HG03520 (cell line): ENCODE measurements around the gene KRT40.
"Not testable (repeated sequence)": the region's sequence is repeated elsewhere in the genome, so short reads cannot be mapped to it uniquely, and the experiment has no call there.

ENCODE experiments used
- ATAC-seq: cut with Tn5 transposase; IDR thresholded peaks from one replicate; pipeline ENCODE4 v1.9.1; 2021; ENCODE audit warnings: mild to moderate bottlenecking, moderate library complexity; ENCODE audit not compliant: unreplicated experiment

Gene KRT40

GRCh38 chr17:40984226-40984625, at the start of gene KRT40:
Gene KRT40, minus strand, starts transcription at chr17:40984326. Its CDS starts 53 bp downstream, at chr17:40984273.
- no peak for ATAC-seq

- ATAC-seq: no peak
These were observed 45.6 kb upstream of the KRT40 start, which contains the start of gene KRTAP1-4 for GRCh38 chr17:41029633-41030245. Gene KRTAP1-4, minus strand, starts transcription at chr17:41030195. Its CDS starts 117 bp downstream, at chr17:41030078.

DNA sequence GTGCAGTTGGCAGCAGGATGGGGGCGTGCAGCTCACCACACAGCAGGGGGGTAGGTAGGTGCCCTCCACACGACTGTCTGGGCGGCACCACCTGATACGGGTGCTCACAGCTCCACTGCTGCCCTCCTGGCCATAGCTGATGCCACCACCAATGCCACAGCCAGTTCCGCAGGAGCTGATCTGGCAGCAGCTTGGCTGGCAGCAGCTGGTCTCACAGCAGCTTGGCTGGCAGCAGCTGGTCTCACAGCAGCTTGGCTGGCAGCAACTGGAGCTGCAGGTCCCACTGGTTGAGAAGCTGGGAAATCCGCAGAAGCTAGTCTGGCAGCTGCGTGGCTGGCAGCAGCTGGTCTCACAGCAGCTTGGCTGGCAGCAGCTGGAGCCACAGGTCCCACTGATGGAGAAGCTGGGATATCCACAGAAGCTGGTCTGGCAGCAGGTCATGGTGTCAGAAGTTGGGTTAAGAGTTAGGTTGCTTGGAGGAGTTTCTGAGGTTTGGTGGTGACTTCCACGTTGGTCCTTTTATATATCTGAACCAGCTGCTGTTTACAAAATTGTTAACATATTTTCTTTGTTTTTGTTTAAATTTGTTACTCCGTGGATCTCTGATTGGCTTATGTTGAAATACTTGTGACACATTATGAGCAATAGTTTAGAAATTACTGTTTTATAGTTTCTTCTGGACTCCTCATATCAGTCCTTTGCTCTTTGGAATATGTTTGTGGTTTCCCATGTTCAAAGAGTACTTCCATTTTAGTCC, 42.8 kb upstream of the KRT40 start, which contains the start of gene KRTAP1-5:
TSS of gene KRTAP1-5 (minus strand) at position 494 of the 757 bp plus-strand sequence. CDS start at position 441, 53 bp downstream.
- ATAC-seq: no peak

- no peak for ATAC-seq
These were observed 40.6 kb upstream of the KRT40 start for GRCh38 chr17:41024697-41025096.

DNA sequence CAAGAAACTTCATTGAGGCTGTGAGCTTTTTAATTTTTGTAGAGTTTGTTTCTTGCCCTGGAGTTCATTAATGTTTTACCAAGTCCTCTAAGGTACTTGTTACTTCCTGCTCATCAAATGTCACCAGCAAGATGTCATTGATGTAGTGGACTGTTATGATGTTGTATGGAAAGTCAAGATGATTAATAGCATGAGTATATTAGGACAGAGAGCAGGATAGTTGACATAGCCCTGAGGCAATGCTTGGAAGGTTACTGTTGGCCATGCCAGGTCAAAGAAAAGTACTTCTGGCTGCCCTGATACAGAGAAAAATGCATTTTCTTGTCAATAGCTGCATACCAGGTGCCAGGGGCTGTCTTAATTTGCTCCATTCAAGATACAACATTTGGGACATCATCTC, 36.2 kb upstream of the KRT40 start:
- no peak for ATAC-seq

- ATAC-seq: no peak
These were observed 35.3 kb upstream of the KRT40 start for GRCh38 chr17:41019415-41019814.

DNA sequence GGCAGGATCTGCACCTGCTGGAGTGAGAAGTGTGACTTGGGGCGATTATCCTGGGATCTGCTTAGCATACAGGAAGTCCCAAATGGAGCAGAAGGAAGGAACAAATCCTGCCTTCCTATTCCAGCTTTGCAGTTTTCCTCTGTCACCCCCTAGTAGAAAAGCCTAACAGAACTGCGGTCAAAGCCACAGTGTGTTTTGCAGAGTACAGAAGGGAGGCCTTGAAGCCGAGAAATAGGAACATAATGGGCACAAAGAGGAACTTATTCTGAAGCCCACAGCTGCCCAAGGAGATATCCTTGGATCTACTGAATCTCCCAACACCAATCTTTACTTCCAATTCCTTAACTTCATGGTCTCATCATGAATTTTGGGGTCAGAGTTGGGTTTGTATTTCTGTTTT, 34.4 kb upstream of the KRT40 start:
- no peak for ATAC-seq

DNA sequence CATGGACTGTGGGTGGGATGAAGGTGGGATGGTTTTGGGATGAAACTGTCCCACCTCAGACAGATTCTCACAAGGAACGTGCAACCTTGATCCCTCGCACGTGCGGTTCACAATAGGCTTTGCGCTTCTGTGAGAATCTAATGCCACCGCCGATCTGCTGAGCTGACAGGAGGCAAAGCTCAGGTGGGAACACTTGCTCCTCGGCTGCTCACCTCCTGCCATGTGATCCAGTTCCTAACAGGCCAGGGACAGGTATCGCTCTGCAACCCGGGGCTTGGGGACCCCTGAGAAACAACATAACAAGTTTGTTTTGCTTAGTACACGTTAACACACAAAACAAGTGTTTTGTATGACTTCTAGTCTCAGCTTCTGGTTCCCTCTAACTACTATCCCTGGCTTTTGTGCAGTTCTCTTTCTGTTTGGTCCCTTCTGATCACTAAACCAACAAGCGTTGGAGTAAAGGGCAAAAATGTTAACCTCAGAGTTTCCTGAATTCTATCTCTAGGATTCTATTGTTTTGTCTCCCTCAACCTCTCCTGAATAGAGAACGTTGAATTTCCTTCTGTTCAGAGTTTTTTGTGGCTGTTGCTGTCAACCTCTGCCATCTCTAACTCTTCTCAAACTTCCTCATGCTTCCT, 32.6 kb upstream of the KRT40 start:
- ATAC-seq: no peak

GRCh38 chr17:41015454-41015853, 31.3 kb upstream of the KRT40 start:
- ATAC-seq: no peak

DNA sequence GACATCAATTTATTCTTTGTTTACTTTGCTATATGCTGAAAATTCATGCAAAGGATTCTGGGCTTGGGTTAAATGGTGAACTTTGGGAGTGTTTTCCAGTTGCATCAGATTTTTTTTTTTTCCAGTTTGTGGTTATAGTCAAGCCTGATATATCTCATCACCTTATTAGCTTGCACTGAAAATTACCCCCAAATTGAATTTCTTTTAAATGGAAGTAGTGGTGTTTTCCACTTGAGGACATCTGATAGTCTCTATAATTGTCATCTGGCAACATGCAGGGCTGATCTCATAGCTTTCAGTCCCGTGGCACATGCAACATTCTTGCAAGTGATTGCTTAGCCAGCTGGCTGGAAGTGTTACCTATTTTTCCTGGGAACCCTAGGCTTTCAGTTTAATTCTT, 29.5 kb upstream of the KRT40 start:
- ATAC-seq: no peak

GRCh38 chr17:41013181-41013580, 29.1 kb upstream of the KRT40 start:
- ATAC-seq: no peak

GRCh38 chr17:41012326-41013120, 28.4 kb upstream of the KRT40 start:
- ATAC-seq: no peak

DNA sequence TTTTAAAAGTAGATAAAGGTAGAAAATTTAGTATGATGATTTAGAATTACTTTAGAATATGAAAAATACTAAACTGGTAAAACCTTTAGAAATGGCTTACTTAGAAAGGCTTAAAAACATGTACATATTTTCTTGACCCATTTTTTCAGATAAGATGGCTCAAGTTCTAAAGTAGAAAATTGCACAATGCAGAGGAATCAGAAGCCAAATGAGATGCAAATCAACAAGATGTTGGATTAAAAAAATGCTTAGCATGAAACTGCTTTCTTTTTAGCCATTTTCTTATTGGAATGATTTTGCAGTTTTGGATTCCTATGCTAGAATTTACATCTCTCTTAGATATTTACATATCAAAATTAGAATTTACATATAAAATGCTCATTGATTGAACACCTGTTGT, 26.3 kb upstream of the KRT40 start:
- ATAC-seq: no peak

DNA sequence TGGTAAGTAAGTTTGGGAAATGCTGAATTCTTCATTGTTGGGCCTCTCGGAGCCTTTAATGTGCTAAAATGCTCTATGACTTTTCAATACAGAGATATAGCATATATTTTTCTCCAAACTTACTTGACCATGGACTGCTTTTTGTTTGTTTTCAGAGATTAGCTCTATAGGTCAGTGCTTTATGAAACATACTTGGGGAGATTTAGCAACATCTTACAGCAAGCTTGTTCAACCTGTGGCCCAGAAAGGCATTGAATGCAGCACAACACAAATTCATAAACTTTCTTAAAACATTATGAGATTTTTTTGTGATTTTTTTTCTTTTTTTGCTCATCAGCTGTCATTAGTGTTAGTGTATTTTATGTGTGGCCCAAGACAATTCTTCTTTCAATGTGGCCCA, 25.8 kb upstream of the KRT40 start:
- no peak for ATAC-seq

DNA sequence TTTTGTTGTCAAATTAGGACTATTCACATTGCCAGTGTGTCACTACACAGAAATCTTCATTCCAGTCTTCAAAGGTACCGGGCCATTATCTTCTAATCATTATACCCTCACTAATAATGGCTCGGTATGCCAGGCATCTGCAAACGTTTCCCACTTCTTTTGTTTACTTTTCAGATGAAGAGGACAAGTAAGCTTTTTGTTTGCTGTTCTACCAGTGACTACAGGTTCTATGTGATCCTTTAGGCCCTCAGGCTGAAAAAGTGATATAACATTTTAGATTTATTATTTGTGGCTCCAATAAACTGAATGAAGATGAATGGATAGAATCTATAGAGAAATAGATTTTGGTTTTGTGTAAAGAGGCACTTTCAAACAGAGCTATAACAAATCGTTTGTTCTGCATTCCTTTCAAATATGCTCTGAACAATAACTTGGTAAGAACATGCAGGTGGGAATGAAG, 25.2 kb upstream of the KRT40 start:
- ATAC-seq: no peak

- ATAC-seq: no peak
These were observed 24.7 kb upstream of the KRT40 start, which contains the start of gene KRTAP3-1 for GRCh38 chr17:41008811-41009210. Gene KRTAP3-1, minus strand, starts transcription at chr17:41009128. Its CDS starts 54 bp downstream, at chr17:41009074.

DNA sequence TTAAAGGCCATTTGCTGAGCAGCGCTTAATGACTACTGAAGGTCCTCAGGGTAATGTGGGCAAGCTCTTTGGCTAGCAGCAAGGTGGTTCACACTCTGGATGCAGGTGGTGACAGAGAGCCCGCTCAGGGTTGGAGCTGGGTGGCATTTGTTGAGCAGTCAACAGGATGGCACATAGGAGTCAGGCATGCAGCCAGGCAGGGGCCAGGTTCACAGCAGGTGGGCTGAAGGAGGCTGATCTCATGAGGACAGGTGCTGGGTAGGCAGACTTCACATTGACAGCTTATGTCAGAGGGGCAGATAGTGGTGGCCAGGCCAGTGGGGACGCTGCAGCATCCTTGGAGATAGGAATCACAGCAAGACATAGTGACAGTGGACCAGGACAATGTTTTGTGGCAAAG, 20.3 kb upstream of the KRT40 start:
- no peak for ATAC-seq

DNA sequence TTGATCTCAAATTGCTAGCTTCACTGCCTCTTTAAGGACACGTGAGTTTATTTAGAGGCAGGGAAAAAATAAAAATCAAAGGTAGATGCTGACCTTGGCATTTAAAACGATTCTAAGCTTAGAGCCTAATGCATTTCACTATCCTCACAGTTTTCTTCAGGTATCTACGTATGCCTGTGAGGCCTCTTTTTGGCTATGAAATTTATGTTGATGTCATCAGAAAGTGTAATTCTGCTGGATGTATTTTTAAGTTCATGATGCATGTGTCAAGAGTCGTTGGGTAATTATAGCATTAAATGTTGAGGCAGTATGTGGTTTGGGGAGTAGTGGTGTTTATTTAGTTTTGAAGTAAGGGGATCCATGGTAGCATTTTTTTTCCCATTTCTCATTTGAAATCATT, 19.8 kb upstream of the KRT40 start:
- no peak for ATAC-seq

DNA sequence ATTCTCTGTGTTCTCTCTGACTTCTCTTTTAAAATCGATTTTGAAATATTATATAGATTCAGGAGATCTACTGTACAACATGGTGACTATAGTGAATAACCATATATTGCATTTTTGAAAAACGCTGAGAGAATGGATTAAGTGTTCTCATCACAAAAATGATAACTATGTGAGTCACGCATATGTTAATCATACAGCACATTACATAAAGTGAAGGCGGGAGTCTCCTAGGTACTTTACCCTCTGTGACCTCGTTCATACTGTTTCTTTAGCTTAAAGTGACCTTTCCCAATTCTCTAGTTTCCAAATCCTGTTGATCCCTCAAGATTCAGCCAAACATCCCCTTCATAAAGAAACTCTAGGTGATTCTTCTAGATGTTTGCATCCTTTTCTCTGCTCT, 18.7 kb upstream of the KRT40 start:
- ATAC-seq: no peak

DNA sequence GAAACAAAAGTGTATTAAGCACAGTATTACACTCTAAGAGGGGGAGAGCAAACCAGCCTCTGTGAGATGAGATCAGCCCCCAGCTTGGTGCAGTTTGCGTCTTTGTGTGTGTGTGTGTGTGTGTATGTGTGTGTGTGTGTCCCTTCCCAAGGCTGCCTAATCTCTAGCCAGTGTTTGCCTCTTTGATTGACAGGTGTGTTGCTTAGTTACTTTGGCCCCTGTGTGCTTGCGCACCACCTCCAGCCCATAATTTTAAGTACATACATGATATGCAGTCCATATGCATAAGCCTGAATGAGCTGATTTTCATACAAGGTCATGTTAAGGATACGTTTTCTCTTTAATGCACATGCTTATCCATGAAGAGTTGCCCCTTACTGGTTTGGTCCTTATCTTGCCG, 17.7 kb upstream of the KRT40 start:
- no peak for ATAC-seq

- ATAC-seq: not testable (repeated sequence)
These were observed 15.4 kb upstream of the KRT40 start, which contains the start of gene KRTAP3-2 for GRCh38 chr17:40999563-40999962. Gene KRTAP3-2, minus strand, starts transcription at chr17:40999906. Its CDS starts 53 bp downstream, at chr17:40999853.
